ENCODE measurements around the gene CCDC82.

The CCDC82 gene

GRCh38 chr11:96329419-96329818 is 60.3 kb downstream of the CCDC82 start:
- peak; percentile 64 for DNase-seq (ENCODE audit: low spot score)

GRCh38 chr11:96328395-96329010 is 61.2 kb downstream of the CCDC82 start:
- DNase-seq (ENCODE audit: low spot score), result no peak

GRCh38 chr11:96326959-96327358 is 62.8 kb downstream of the CCDC82 start:
- DNase-seq (ENCODE audit: low spot score), result peak; percentile 54

GRCh38 chr11:96324912-96325311 is 64.8 kb downstream of the CCDC82 start:
- DNase-seq (ENCODE audit: low spot score), result peak; percentile 93

GRCh38 chr11:96323642-96323985 is 66.1 kb downstream of the CCDC82 start:
- no peak for DNase-seq (ENCODE audit: low spot score)

GRCh38 chr11:96322775-96323641 is 66.7 kb downstream of the CCDC82 start:
- no peak for DNase-seq (ENCODE audit: low spot score)

GRCh38 chr11:96321091-96321490 is 68.6 kb downstream of the CCDC82 start:
- DNase-seq (ENCODE audit: low spot score), result no peak

- DNase-seq (ENCODE audit: low spot score), result peak; percentile 50
Observed at GRCh38 chr11:96319898-96320656, 69.6 kb downstream of the CCDC82 start.

GRCh38 chr11:96318850-96319249 is 70.9 kb downstream of the CCDC82 start:
- DNase-seq (ENCODE audit: low spot score), result no peak

GRCh38 chr11:96318399-96318798 is 71.3 kb downstream of the CCDC82 start:
- DNase-seq (ENCODE audit: low spot score), result no peak

GRCh38 chr11:96317985-96318384 is 71.7 kb downstream of the CCDC82 start:
- DNase-seq (ENCODE audit: low spot score), result no peak

- DNase-seq (ENCODE audit: low spot score), result no peak
Observed at GRCh38 chr11:96317571-96317970, 72.1 kb downstream of the CCDC82 start.

GRCh38 chr11:96316869-96317268 is 72.8 kb downstream of the CCDC82 start:
- DNase-seq (ENCODE audit: low spot score), result no peak

- no peak for DNase-seq (ENCODE audit: low spot score)
Observed at GRCh38 chr11:96315476-96315875, 74.2 kb downstream of the CCDC82 start.

- DNase-seq (ENCODE audit: low spot score), result peak; percentile 95
Observed at GRCh38 chr11:96314326-96315020, 75.2 kb downstream of the CCDC82 start.

GRCh38 chr11:96313163-96313562 is 76.5 kb downstream of the CCDC82 start:
- DNase-seq (ENCODE audit: low spot score), result no peak

- DNase-seq (ENCODE audit: low spot score), result no peak
Observed at GRCh38 chr11:96311120-96311568, 78.6 kb downstream of the CCDC82 start.

- DNase-seq (ENCODE audit: low spot score), result no peak
Observed at GRCh38 chr11:96310236-96310635, 79.5 kb downstream of the CCDC82 start.

- no peak for DNase-seq (ENCODE audit: low spot score)
Observed at GRCh38 chr11:96309643-96310017, 80.1 kb downstream of the CCDC82 start.

GRCh38 chr11:96309016-96309642 is 80.6 kb downstream of the CCDC82 start:
- DNase-seq (ENCODE audit: low spot score), result peak; percentile 72

- DNase-seq (ENCODE audit: low spot score), result peak; percentile 80
Observed at GRCh38 chr11:96307776-96308140, 82.0 kb downstream of the CCDC82 start.
